Pancreas (tissue), 10 donors: ENCODE measurements around the gene MGMT. TPM values are rescaled to one million over a fixed set of nuclear protein-coding genes. Genes with fewer than 3 reads are reported as not detected.

Experiments
- ATAC-seq, 4 donors: fragments of 200-7000 bp; cut with Tn5 transposase; one replicate each; pipeline versions ENCODE4 v1.8.0 to v1.9.1; 2020; ENCODE audit warnings: mild to moderate bottlenecking in 4 of 4, moderate library complexity in 4 of 4
- DNase-seq, 6 donors: peaks; one replicate each; pipeline ENCODE4 v3.0.0-alpha.2; 2020
- FAIRE-seq: peaks from 2 replicates; lab custom pipeline; 2012; peaks lifted over from hg19 to GRCh38; lab: Jason Lieb, UNC
- H3K27ac ChIP-seq, 4 donors: fragments of 200-600 bp; sonication (generic); 1 replicate in 3 of 4; 2 replicates in 1 of 4; pipeline versions ENCODE4 v1.5.0 to v1.8.0; 2020
- H3K27me3 ChIP-seq, 4 donors: fragments of 200-600 bp; one replicate each; pipeline ENCODE4 v1.8.0; 2021
- H3K36me3 ChIP-seq, 3 donors: fragments of 200-600 bp; sonication (generic) in 1 of 3; one replicate each; pipeline versions ENCODE4 v1.5.0 to v1.8.0; 2020 to 2021
- H3K4me1 ChIP-seq, 3 donors: fragments of 200-600 bp; one replicate each; pipeline ENCODE4 v1.8.0; 2021
- H3K4me3 ChIP-seq, 4 donors: fragments of 200-600 bp; sonication (generic) in 2 of 4; one replicate each; pipeline versions ENCODE4 v1.5.0 to v1.8.0; 2020 to 2021
- H3K9me3 ChIP-seq, 4 donors: fragments of 200-600 bp; one replicate each; pipeline ENCODE4 v1.8.0; 2021
- WGBS, 2 donors: extraction: QIAGEN DNeasy Blood & Tissue Kit; methylation state at CpG; one replicate each; pipeline ENCODE4 v1.1.7; 2013; 5-methylcytosine and 5-hydroxymethylcytosine counted together
- intact Hi-C, 3 donors: fragments of 100-400 bp; cut with DNase I; formaldehyde crosslinking; loops; one replicate each; pipeline versions ENCODE4 v1.11.1 to v1.14.2; 2022
- polyA plus RNA-seq, 2 donors: library from polyadenylated mRNA; stranded (reverse); fragments of 200-250 nt; gene quantifications; one replicate each; pipeline ENCODE4 v1.2.3, GENCODE V29; 2013
- total RNA-seq, 6 donors: library from RNA; stranded (reverse); fragmentation: NEBNext Ultra II Directional in 4 of 6; extraction: Animal tissue kit (Norgen Biotek cat#: 25700) in 4 of 6; gene quantifications; one replicate each; pipeline versions ENCODE4 v1.2.1 to v1.2.4, GENCODE V29; 2021 to 2023
- TF ChIP-seq, protein P1 (sequence below), 4 donors: fragments of 200-600 bp; sonication (generic) in 3 of 4; IDR thresholded peaks; one replicate each; pipeline versions ENCODE4 v1.5.0 to v1.8.0; 2021; ENCODE audit warnings: antibody characterized with exemption in 4 of 4
- donor health status: healthy with polysubstance abuse.
- donor health status: DM: no; HTN: no; CAD: no; lungs with moderate emphysema.
- donor health status: DM: no; HTN: no; CAD: no.
- donor health status: control.
- donor health status: control.
- donor health status: Bipolar disorder and iron deficiency.
- donor health status: DM: yes; HTN: yes; CAD: no.
- donor health status: DM: no; HTN: no; CAD: no.
- donor health status: DM: no; HTN: no; CAD: no.
- donor health status: DM: yes; HTN: yes; CAD: no.

The MGMT gene
- total and polyA plus RNA-seq, 8 donors = 9.1 to 18.6 (median 12.0) TPM

DNA sequence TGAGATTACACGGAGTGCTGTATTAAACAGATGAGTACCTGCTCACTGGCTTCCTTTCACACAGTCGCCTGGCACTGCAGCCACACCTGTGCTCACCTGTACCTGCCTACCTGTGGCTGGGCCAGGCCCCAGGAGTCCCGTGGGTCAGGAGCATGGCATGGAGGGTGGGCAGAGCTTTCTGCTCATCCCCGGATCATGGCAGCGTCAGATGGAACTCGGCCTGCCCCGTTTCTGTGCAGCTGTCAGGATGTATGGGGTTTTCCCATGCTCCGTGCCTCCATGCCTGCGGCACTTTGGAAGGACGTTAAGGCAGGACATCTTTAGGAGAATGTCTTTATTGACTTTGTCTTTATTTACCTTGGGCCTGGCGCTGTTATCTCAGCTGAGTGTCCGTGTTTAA lies 112.2 kb downstream of the MGMT start:
- Histone ChIP-seq H3K9me3 (no peaks in the 10 kb centered on the region), H3K27me3 (no peaks in the 10 kb centered on the region), H3K36me3 (no peaks in the 10 kb centered on the region), H3K4me3 (no peak overlapping the region), H3K27ac (no peak overlapping the region), H3K4me1 (no peaks in the 10 kb centered on the region)
- DNase-seq = no peak
- intact Hi-C loops = no loop called here
- ATAC-seq = no peak
- TF ChIP-seq, protein P1, sequence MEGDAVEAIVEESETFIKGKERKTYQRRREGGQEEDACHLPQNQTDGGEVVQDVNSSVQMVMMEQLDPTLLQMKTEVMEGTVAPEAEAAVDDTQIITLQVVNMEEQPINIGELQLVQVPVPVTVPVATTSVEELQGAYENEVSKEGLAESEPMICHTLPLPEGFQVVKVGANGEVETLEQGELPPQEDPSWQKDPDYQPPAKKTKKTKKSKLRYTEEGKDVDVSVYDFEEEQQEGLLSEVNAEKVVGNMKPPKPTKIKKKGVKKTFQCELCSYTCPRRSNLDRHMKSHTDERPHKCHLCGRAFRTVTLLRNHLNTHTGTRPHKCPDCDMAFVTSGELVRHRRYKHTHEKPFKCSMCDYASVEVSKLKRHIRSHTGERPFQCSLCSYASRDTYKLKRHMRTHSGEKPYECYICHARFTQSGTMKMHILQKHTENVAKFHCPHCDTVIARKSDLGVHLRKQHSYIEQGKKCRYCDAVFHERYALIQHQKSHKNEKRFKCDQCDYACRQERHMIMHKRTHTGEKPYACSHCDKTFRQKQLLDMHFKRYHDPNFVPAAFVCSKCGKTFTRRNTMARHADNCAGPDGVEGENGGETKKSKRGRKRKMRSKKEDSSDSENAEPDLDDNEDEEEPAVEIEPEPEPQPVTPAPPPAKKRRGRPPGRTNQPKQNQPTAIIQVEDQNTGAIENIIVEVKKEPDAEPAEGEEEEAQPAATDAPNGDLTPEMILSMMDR (IDR thresholded peaks at IDR 0.05) = no peak
- WGBS, 2 donors = 73 to 74% methylated on average over 12 of the region's 12 CpGs
- no peak for FAIRE-seq

DNA sequence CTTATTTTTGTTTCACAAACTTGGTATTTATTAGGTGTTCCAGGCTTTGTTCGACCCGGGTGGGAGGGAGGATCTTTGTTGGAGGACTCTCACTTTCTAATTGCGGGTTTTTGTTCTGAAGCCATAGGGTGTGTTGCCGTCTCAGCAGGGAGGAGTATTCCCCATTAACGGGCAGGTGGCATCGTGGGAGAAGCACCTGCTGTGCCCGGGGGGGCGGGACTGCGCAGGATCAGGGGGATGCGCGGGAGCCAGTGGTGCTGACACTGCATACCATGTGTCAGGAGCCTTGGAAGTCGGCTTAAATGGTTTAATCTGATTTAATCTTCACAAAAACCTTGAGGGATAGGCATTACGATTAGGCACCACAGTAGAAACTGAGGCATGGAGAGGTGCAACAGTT lies 113.0 kb downstream of the MGMT start:
- Histone ChIP-seq H3K9me3 (no peaks in the 10 kb centered on the region), H3K4me1 (no peaks in the 10 kb centered on the region), H3K36me3 (no peaks in the 10 kb centered on the region), H3K27me3 (no peaks in the 10 kb centered on the region), H3K4me3 (no peak overlapping the region), H3K27ac (no peak overlapping the region)
- TF ChIP-seq, protein P1 (IDR thresholded peaks at IDR 0.05) = no peak
- DNase-seq = no peak
- no peak for ATAC-seq
- intact Hi-C loops = no loop called here
- no peak for FAIRE-seq
- 80 to 89% methylated on average over 13 of the region's 13 CpGs for WGBS, 2 donors

DNA sequence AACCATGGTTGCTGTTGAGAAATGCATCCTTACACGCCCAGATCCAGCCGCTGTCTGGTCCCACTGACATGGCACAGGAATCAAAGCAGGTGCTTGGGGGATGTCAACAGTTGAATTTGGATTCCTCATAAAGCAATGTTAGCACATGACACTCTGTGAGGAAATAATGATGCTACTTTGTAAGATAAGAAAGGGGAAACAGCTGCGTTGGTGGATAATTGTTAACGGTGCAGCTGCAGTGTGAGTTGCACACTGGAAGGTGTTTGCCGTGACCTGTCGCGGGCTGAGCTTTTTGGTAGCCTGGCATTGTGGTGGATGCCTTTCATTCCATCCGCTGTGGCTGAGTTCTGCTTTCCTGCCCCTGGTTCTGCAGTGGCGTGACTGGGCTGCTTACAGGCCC lies 113.9 kb downstream of the MGMT start:
- H3K36me3 ChIP-seq = no peaks in the 10 kb centered on the region
- no peak overlapping the region for H3K4me3 ChIP-seq
- TF ChIP-seq, protein P1 (IDR thresholded peaks at IDR 0.05) = no peak
- ATAC-seq (no peak), FAIRE-seq (no peak), DNase-seq (no peak)
- 95 to 96% methylated on average over 9 of the region's 9 CpGs for WGBS, 2 donors
- H3K27ac ChIP-seq = no peak overlapping the region
- no peaks in the 10 kb centered on the region for H3K9me3 ChIP-seq
- intact Hi-C loops = no loop called here
- no peaks in the 10 kb centered on the region for H3K27me3 ChIP-seq
- no peaks in the 10 kb centered on the region for H3K4me1 ChIP-seq

DNA sequence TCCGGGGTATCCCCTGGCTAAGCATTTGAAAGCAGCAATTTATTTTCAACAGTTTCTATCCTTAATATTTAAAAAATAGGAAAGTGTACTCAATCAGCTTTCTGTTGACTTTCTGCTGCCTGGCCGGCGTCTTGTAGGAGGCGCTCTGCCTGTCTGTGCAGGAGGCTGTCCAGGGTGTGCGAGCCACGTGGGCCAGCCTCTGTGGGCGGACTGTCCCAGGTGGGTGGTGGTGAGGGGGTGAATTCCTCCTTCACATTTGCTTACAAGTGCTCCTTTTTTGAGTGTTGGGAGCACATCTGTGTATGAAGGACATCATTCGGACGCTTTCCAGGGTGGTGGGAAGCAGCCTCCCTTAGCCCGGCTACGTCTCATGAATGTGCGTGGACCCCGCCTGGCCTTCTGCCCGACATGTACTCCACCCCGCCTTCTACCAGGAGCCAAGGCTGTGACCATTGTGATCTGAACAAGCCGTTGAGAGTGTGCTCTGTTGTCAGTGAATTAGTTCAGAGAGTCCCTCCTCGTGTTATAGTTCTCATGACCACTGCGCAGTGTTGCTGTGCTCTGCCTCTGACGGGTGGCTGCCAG lies 114.9 kb downstream of the MGMT start:
- H3K4me1 ChIP-seq = no peaks in the 10 kb centered on the region
- H3K4me3 ChIP-seq = no peak overlapping the region
- TF ChIP-seq, protein P1 (IDR thresholded peaks at IDR 0.05) = no peak
- intact Hi-C loops = no loop called here
- no peak overlapping the region for H3K27ac ChIP-seq
- FAIRE-seq (no peak), DNase-seq (no peak), ATAC-seq (no peak)
- no peaks in the 10 kb centered on the region for H3K27me3 ChIP-seq
- H3K36me3 ChIP-seq = no peaks in the 10 kb centered on the region
- peaks cover 0 to 5% (median 0%) of the 10 kb centered on the region in 4 donors for H3K9me3 ChIP-seq
- WGBS, 2 donors = 92 to 94% methylated on average over 19 of the region's 19 CpGs

DNA sequence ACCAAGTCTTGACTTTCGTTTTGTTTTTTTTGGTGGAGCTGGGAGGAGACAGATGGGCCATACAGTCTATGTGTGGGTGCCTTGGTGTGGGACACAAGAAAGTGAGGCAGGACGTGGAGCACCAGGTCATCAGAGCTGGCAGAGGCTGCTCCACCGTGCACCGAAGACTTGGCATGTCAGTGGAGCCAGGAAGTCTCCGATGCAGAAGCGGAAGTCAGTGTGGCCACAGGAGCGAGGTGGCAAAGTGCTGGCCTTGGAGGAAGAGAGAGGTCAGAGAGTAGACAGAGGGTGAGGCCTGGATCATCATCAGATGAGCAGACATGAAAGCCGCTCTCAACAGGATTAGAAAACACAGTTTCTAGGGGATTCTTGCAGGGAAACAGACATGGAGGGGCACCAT lies 116.8 kb downstream of the MGMT start:
- no peak for ATAC-seq
- H3K9me3 ChIP-seq = peaks cover 0 to 5% (median 0%) of the 10 kb centered on the region in 4 donors
- no peak overlapping the region for H3K4me3 ChIP-seq
- WGBS, 2 donors = 93 to 97% methylated on average over 8 of the region's 8 CpGs
- no peaks in the 10 kb centered on the region for H3K4me1 ChIP-seq
- intact Hi-C loops = no loop called here
- FAIRE-seq = no peak
- TF ChIP-seq, protein P1 (IDR thresholded peaks at IDR 0.05) = no peak
- no peak for DNase-seq
- no peaks in the 10 kb centered on the region for H3K36me3 ChIP-seq
- no peak overlapping the region for H3K27ac ChIP-seq
- H3K27me3 ChIP-seq = no peaks in the 10 kb centered on the region
